NB4 (cell line): ENCODE results near the gene CHDH.

Experiments
- DNase-seq: peaks from one replicate; pipeline ENCODE4 v3.0.0; 2010; ENCODE audit warnings: low read depth
- H3K4me3 ChIP-seq: one replicate; pipeline ENCODE4 v1.5.1; 2011; ENCODE audit warnings: mild to moderate bottlenecking, low read depth, low read length, moderate library complexity
- CTCF ChIP-seq: IDR thresholded peaks from one replicate; pipeline ENCODE4 v1.5.1; 2012; ENCODE audit warnings: low read depth, low read length
- MAX ChIP-seq: IDR thresholded peaks from 2 replicates; pipeline ENCODE4 v1.6.1; 2011; ENCODE audit warnings: low read depth, low read length
- MYC ChIP-seq: IDR thresholded peaks from 2 replicates; pipeline ENCODE4 v1.6.1; 2011; ENCODE audit warnings: low read depth, low read length
- POLR2A ChIP-seq: IDR thresholded peaks from 2 replicates; pipeline ENCODE4 v1.6.1; 2011; ENCODE audit warnings: mild to moderate bottlenecking; ENCODE audit not compliant: insufficient read length; ENCODE audit errors: extremely low read depth

CHDH gene

GRCh38 chr3:53806182-53807116, 39.8 kb downstream of the CHDH start:
- TF ChIP-seq MYC: no peak
- TF ChIP-seq MAX: no peak
- TF ChIP-seq POLR2A: no peak
- no peak for TF ChIP-seq CTCF
- DNase-seq: no peak
- H3K4me3 ChIP-seq: no peak overlapping the region

- no peak for DNase-seq
- H3K4me3 ChIP-seq: no peak overlapping the region
- TF ChIP-seq CTCF (no peak), MAX (no peak), POLR2A (no peak), MYC (no peak)
Observed at GRCh38 chr3:53805463-53806159, 40.6 kb downstream of the CHDH start.

GRCh38 chr3:53804697-53805462, 41.3 kb downstream of the CHDH start:
- no peak for DNase-seq
- no peak overlapping the region for H3K4me3 ChIP-seq
- TF ChIP-seq MAX: no peak
- no peak for TF ChIP-seq CTCF
- TF ChIP-seq MYC: no peak
- TF ChIP-seq POLR2A: no peak

- TF ChIP-seq CTCF (no peak), POLR2A (no peak), MYC (no peak), MAX (no peak)
- no peak for DNase-seq
- H3K4me3 ChIP-seq: no peak overlapping the region
Observed at GRCh38 chr3:53803816-53804695, 42.2 kb downstream of the CHDH start.
